Activated T-cell treated with anti-CD3 and anti-CD28 coated beads, Interleukin-2, amount 50 U/mL, for 72 hours (primary cell): ENCODE results near the gene MRS2. TPM values are rescaled to one million over a fixed set of nuclear protein-coding genes. Genes with fewer than 3 reads are reported as not detected.
"Not testable (repeated sequence)": the region's sequence is repeated elsewhere in the genome, so short reads cannot be mapped to it uniquely, and the experiment has no call there.

Experiments used
- ATAC-seq, 2 donors: fragments of 150-1000 bp; cut with Tn5 transposase; replicated peaks in 1 of 2; 2 replicates each; pipeline ENCODE4 v1.10.0; 2021; ENCODE audit warnings: moderate library complexity in 2 of 2, mild to moderate bottlenecking in 1 of 2
- DNase-seq, 2 donors: peaks; one replicate each; pipeline ENCODE4 v3.0.0; 2021 to 2022; ENCODE audit warnings: mixed read lengths in 1 of 2
- H3K27ac Mint-ChIP-seq: one replicate; pipeline ENCODE4 v1.8.0; 2022; ENCODE audit warnings: mild to moderate bottlenecking, moderate library complexity, mixed read lengths
- H3K27me3 Mint-ChIP-seq: one replicate; pipeline ENCODE4 v1.8.0; 2022; ENCODE audit warnings: low read depth, mixed read lengths
- H3K36me3 Mint-ChIP-seq, 2 donors: one replicate each; pipeline ENCODE4 v1.8.0; 2022; ENCODE audit warnings: mixed read lengths in 2 of 2, mild to moderate bottlenecking in 1 of 2; ENCODE audit not compliant: insufficient read depth in 2 of 2
- H3K4me1 Mint-ChIP-seq: one replicate; pipeline ENCODE4 v1.8.0; 2022; ENCODE audit warnings: low read depth, mixed read lengths
- H3K4me3 Mint-ChIP-seq, 2 donors: one replicate each; pipeline ENCODE4 v1.8.0; 2022; ENCODE audit warnings: mild to moderate bottlenecking in 2 of 2, mixed read lengths in 2 of 2, moderate library complexity in 2 of 2
- H3K9me3 Mint-ChIP-seq, 2 donors: one replicate each; pipeline ENCODE4 v1.8.0; 2022; ENCODE audit warnings: mixed read lengths in 2 of 2
- total RNA-seq, 2 donors: library from RNA; stranded (reverse); gene quantifications; one replicate each; pipeline ENCODE4 v1.2.3, GENCODE V29; 2022

MRS2 gene
- total RNA-seq, 2 donors from 2014 or later: 19.4 to 22.3 TPM

DNA sequence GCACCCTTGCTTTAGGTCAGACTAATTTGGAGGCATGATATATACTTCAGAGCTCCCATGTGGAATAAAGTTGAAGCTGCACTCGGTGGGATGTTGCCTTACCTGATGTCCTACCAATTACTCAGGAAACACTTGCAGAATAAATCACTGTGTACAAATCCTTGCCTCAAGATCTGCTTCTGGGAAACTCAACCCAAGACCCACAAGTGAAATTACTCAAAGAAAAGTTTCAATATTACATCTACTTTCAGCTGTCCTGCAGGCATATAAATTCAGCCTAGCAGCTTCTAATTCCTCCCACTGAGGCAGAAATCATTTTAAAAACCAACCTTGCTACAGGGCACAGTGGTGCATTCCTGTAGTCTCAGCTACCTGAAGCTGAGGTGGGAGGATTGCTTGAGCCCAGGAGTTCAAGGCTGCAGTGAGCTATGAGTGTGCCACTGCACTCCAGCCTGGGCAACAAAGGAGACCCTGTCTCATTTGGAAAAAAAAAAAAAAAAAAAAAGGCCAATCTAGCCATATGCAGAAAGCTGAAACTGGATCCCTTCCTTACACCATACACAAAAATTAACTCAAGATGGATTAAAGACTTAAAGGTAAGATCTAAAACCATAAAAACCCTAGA, 24.2 kb upstream of the MRS2 start:
- ATAC-seq (no peak), DNase-seq (no peak)
- no peaks in the 10 kb centered on the region for H3K9me3 Mint-ChIP-seq
- H3K36me3 Mint-ChIP-seq: no peaks in the 10 kb centered on the region
- H3K27me3 Mint-ChIP-seq: peaks cover 14% of the 10 kb centered on the region
- no peak overlapping the region for H3K27ac Mint-ChIP-seq
- no peak overlapping the region for H3K4me3 Mint-ChIP-seq
- H3K4me1 Mint-ChIP-seq: no peaks in the 10 kb centered on the region

DNA sequence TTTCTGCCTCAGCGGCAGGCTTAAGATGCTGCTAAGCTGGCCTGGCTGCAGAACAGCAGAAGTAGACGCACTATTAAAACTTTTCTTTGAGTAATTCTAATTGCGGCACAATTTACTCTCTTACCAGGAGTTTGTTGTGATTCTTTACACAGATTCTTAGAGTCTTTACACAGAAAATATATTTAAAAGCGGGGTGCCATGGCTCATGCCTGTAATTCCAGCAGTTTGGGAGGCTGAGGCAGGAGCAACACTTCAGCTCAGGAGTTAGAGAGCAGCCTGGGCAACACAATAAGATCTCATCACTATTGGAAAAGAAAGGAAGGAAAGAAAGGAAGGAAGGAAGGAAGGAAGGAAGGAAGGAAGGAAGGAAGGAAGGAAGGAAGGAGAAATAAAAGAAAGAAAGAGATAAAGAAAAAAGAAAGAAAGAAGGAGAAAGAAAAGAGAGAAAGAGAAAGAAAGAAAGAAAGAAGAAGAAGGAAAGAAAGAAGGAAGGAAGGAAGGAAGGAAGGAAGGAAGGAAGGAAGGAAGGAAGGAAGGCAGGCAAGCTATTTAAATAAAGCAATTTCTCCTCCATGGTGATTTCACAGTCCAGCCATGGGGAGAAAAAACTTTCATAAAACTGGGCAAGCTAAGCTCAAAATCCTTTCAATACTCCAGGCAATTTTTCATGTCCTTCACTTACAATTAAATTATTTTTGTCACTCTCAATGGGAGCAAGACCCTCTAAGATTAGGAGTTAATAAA, 21.1 kb upstream of the MRS2 start:
- ATAC-seq: no peak
- no peaks in the 10 kb centered on the region for H3K36me3 Mint-ChIP-seq
- no peaks in the 10 kb centered on the region for H3K4me1 Mint-ChIP-seq
- no peak for DNase-seq
- no peaks in the 10 kb centered on the region for H3K9me3 Mint-ChIP-seq
- H3K27me3 Mint-ChIP-seq: peaks cover 20% of the 10 kb centered on the region
- H3K27ac Mint-ChIP-seq: no peak overlapping the region
- H3K4me3 Mint-ChIP-seq: no peak overlapping the region

DNA sequence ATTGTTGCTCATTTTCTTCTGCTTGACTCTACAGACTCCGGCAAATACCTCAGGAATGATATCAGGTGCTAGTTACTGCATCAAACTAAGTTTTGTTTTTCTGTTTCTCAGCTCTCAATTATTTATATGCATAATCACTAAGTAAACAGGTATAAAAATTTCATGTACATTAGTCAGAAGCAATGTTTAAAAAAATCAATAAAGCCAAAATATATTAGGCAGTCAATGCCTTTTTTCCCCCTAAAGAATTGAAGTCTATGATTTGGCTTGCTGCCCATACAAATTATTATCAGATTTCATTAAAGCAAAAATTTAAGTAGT, 20.6 kb upstream of the MRS2 start:
- Mint-ChIP-seq H3K27me3 (peaks cover 16% of the 10 kb centered on the region), H3K9me3 (no peaks in the 10 kb centered on the region), H3K27ac (no peak overlapping the region), H3K4me3 (no peak overlapping the region), H3K36me3 (no peaks in the 10 kb centered on the region), H3K4me1 (no peaks in the 10 kb centered on the region)
- ATAC-seq (no peak), DNase-seq (no peak)

DNA sequence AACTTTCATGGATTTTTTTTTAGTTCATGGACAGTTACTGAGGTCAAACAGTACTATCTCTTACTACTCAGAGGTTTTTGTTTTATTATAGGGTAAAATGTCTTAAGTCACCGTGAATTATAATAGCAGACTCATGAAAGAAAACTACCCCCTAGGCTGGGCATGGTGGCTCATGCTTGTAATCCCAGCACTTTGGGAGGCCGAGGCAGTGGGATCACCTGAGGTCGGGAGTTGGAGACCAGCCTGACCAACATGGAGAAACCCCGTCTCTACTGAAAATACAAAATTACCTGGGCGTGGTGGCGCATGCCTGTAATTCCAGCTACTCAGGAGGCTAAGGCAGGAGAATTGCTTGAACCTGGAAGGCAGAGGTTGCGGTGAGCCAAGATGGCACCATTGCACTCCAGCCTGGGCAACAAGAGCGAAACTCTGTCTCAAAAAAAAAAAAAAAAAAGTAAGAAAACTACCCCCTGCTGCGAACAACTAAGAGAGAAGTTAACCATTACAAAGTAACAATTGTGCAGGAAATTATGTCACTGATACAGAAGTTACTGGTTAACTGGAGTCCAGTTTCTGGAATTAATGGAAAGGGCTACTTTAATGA, 19.7 kb upstream of the MRS2 start:
- not testable (repeated sequence) for H3K9me3 Mint-ChIP-seq, H3K36me3 Mint-ChIP-seq, H3K4me1 Mint-ChIP-seq, H3K27ac Mint-ChIP-seq, H3K4me3 Mint-ChIP-seq, DNase-seq, ATAC-seq
- H3K27me3 Mint-ChIP-seq: peaks cover 16% of the 10 kb centered on the region

DNA sequence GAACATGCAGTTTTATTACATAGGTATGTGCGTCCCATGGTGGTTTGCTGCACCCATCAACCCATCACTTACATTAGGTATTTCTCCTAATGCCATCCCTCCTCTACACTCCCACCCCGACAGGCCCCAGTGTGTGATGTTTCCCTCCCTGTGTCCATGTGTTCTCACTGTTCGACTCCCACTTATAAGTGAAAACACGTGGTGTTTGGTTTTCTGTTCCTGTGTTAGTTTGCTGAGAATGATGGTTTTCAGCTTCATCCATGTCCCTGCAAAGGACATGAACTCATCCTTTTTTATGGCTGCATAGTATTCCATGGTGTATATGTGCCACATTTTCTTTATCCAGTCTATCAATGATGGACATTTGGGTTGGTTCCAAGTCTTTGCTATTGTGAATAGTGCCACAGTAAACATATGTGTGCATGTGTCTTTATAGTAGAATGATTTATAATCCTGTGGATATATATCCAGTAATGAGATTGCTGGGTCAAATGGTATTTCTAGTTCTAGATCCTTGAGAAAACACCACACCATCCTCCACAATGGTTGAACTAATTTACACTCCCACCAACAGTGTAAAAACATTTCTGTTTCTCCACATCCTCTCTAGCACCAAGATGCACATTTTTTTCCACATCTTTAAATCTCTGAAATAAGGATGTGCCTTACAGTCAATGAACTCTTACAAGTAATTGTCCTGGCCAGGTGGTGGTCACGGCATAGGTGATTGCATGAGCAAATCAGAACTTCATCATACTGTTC, 18.2 kb upstream of the MRS2 start:
- not testable (repeated sequence) for H3K4me1 Mint-ChIP-seq, H3K36me3 Mint-ChIP-seq, H3K4me3 Mint-ChIP-seq, ATAC-seq, H3K9me3 Mint-ChIP-seq, DNase-seq, H3K27ac Mint-ChIP-seq
- peaks cover 16% of the 10 kb centered on the region for H3K27me3 Mint-ChIP-seq

DNA sequence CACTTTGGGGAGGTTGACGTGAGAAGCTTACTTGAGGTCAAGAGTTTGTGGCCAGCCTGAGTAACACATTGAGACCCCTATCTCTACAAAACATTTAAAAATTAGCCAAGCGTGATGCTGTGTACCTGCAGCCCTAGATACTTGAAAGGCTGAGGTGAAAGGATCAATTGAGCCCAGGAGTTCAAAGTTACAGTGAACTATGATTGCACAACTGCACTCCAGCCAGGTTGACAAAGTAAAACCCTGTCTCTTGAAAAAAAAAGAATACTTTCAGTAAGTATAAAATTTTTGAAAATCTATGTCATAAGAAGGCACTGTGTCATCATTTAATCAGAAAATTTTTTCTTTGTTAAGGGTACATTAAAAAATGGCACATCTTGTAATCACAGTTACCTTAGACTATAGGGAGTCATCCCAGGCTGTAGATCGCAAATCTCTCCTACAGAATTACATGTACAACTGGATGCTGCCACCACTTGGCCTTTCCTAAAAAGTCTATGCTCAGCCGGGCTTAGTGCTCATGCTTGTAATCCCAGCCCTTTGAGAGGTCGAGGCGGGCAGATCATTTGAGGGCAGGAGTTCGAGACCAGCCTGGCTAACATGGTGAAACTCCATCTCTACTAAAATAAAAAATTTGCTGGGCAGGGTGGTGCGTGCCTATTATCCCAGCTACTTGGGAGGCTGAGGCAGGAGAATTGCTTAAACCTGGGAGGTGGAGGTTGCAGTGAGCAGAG, 17.0 kb upstream of the MRS2 start:
- ATAC-seq: no peak
- H3K36me3 Mint-ChIP-seq: no peaks in the 10 kb centered on the region
- H3K4me3 Mint-ChIP-seq: no peak overlapping the region
- peaks cover 16% of the 10 kb centered on the region for H3K27me3 Mint-ChIP-seq
- H3K9me3 Mint-ChIP-seq: no peaks in the 10 kb centered on the region
- DNase-seq: no peak
- no peaks in the 10 kb centered on the region for H3K4me1 Mint-ChIP-seq
- no peak overlapping the region for H3K27ac Mint-ChIP-seq

DNA sequence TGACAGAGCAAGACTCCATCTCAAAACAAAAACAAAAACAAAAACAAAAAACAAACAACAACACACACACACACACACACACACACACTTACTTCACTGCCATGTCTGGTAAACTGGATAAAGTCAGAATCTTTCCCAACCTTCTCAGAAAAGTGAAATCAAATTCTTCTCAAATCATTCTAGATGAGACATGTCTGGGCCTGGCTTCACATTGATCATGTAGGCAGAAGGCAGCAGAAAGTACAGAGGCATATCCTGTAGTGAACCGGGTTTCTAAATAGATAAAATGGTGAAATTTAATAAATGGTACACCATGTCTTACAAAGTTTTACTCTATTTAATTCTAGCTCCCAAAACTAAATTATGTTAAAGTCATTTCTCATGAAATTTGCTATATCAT, 14.9 kb upstream of the MRS2 start:
- Mint-ChIP-seq H3K9me3 (no peaks in the 10 kb centered on the region), H3K27me3 (peaks cover 16% of the 10 kb centered on the region), H3K4me3 (no peak overlapping the region), H3K36me3 (no peaks in the 10 kb centered on the region), H3K4me1 (peaks cover 5% of the 10 kb centered on the region), H3K27ac (no peak overlapping the region)
- DNase-seq (no peak), ATAC-seq (no peak)

DNA sequence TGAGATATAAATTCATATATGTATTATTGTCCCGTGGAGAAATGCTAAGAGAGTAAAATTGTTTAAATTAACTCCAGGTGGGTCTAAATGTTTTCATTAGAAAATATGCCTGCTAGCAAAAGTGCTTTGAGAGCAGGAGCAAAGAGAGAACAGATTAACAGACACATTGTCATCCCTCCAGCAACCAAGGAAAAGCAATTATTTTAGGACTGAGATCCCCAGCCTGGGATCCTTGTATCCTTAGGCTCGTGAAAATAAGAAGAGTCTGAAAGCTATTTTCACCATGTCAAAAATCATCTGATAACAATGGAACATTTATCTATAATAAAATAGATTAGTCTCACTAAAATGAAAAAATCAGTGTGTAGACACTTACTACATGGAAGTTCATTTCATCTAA, 11.5 kb upstream of the MRS2 start:
- Mint-ChIP-seq H3K27me3 (peaks cover 10% of the 10 kb centered on the region), H3K4me3 (no peak overlapping the region), H3K9me3 (no peaks in the 10 kb centered on the region), H3K27ac (no peak overlapping the region), H3K4me1 (peaks cover 5% of the 10 kb centered on the region), H3K36me3 (no peaks in the 10 kb centered on the region)
- ATAC-seq: no peak
- DNase-seq: no peak

DNA sequence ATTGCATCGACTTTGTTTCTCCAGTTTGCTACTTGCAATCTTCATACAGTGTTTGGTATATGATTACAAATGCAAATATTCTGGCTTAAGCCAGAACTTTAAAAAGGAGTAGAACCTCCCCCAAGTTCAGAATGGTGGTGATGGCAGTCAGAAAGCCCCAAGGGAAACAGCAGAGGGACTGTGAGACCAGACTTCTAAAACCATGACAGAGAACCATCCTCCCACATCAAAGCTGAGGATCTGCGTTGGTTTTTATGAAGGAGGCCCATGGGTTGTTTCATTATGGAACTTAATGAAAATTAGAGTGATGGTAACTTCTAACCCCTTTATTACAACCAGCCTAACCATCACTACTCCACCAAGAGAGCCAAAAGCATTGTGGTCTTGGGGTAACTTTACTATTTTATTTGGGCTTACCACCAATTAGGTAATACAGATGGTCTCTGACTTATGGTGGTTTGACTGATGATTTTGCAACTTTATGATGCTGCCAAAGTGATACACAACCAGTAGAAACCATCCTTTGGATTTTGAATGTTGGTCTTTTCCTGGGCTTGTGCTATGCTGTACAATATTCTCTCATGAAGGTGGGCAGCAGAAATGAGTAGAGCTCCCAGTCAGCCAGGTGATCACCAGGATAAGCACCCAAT, 10.9 kb upstream of the MRS2 start:
- peak; percentile 56 to 68 for ATAC-seq
- no peak overlapping the region for H3K4me3 Mint-ChIP-seq
- peaks cover 5% of the 10 kb centered on the region for H3K4me1 Mint-ChIP-seq
- H3K27ac Mint-ChIP-seq: no peak overlapping the region
- peaks cover 0 to 3% of the 10 kb centered on the region in 2 donors for H3K9me3 Mint-ChIP-seq
- DNase-seq: peak; percentile 4 to 11
- peaks cover 0 to 3% of the 10 kb centered on the region in 2 donors for H3K36me3 Mint-ChIP-seq
- peaks cover 16% of the 10 kb centered on the region for H3K27me3 Mint-ChIP-seq

DNA sequence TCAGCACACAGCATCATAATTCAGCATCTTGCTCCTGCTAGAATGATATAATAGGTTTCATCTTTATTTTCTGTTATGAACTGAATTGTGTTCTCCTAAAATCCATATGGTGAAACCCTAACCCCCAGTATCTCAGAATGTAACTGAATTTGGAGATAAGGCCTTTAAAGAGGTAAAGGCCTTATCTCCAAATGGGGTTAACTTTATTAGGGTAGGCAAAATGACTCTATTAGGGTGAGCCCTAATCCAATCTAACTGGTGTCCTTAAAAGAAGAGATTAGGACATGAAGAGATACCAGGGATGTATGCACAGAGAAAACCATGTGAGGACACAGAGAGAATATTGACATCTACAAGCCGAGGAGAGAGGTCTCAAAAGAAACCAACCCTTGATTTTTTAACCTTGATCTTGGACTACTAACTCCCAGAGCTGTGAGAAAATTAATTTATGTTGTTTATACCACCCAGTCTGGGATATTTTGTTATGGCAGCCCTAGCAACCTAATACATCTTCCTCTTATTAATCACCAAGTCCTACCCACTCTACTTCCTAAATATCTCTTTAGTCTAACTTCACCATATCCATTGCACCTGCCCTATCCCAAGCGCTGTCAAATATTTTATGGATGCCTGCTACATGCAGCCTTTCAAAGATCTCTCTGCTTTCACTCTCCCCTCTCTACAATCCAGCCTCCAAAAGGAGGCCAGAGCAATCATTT, 8.5 kb upstream of the MRS2 start:
- Mint-ChIP-seq H3K27me3 (peaks cover 21% of the 10 kb centered on the region), H3K4me1 (peaks cover 5% of the 10 kb centered on the region), H3K36me3 (peaks cover 0 to 3% of the 10 kb centered on the region in 2 donors), H3K27ac (no peak overlapping the region), H3K4me3 (no peak overlapping the region), H3K9me3 (peaks cover 0 to 3% of the 10 kb centered on the region in 2 donors)
- no peak for DNase-seq
- ATAC-seq: no peak

DNA sequence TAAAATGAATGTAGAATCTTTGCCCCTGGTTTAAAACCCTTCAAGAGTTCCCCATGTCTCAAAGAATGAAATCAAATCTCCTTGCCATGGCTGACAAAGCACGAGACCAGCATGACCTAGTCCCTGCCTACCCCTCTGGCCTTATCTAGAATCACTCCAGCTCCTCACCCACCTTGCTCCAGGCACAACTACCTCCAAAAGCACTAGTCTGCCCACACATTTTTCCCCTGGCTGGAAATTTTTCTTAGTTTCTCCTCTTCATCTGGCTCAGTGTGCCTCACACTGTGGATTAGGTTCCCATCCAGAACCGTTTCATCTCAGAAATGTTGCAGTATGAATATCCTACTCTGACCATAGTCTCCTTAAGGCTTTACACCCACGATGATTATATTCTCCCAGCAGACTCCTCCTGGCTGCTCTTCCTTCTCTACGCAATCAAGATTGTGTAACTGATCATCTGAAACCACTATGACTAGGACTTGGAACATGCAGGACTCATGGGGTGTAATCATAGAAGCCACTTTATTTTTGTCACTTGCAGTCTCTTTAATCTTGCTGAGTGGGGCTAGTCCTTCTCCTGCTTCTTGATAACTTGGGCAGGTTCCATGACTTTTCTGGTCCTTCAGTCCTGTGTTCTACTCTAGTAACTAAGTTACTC, 7.8 kb upstream of the MRS2 start:
- ATAC-seq (no peak), DNase-seq (no peak)
- H3K4me1 Mint-ChIP-seq: peaks cover 5% of the 10 kb centered on the region
- H3K9me3 Mint-ChIP-seq: peaks cover 0 to 3% of the 10 kb centered on the region in 2 donors
- peaks cover 28% of the 10 kb centered on the region for H3K27me3 Mint-ChIP-seq
- H3K4me3 Mint-ChIP-seq: no peak overlapping the region
- peaks cover 0 to 3% of the 10 kb centered on the region in 2 donors for H3K36me3 Mint-ChIP-seq
- H3K27ac Mint-ChIP-seq: no peak overlapping the region
